Measurements from ENCODE around the gene MACO1. TPM values are rescaled to one million over a fixed set of nuclear protein-coding genes. Genes with fewer than 3 reads are reported as not detected.

The MACO1 gene
- total RNA-seq, 1 experiment from 2014 or later, result 9.6 TPM

DNA sequence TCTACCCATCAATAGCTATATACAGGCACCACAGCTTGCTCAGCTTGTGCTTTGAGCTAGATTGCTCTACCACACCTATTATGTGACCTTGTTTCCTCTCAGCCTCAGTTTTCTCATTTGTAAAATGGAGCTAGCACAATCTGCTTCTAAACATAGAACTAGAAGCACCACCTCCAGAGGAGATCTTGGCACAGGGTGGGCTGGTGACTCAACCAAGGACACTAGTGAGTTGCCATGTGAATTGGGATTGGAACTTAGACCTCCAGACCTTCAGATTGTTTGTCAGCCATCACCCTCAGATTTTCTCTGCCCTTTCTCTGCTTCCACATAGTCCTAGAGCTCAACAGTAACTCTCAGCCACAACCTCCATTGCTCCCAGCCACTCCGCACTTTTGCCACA is 3.0 kb upstream of the MACO1 start:
- Histone ChIP-seq H3K4me3 (no peak overlapping the region), H3F3A (ENCODE audit: insufficient read depth, low read depth) (peaks cover 22% of the 10 kb centered on the region; the same call in 1 of the 2 replicates), H3K27ac (no peak overlapping the region), H3K36me3 (ENCODE audit: low read depth) (no peaks in the 10 kb centered on the region), H3K4me2 (no peak overlapping the region), H3K9me3 (ENCODE audit: insufficient read depth, low read depth) (no peaks in the 10 kb centered on the region), H3K27me3 (ENCODE audit: insufficient read depth, low read depth) (no peaks in the 10 kb centered on the region), H2AFZ (no peak overlapping the region), H3K9me2 (ENCODE audit: insufficient read depth) (no peaks in the 10 kb centered on the region), H4K20me1 (ENCODE audit: insufficient read depth) (no peaks in the 10 kb centered on the region), H3K4me1 (replicated peaks; ENCODE audit: insufficient read depth) (peaks cover 31% of the 10 kb centered on the region), H3K79me2 (ENCODE audit: low read depth) (peaks cover 11% of the 10 kb centered on the region; the same call in 1 of the 2 replicates)
- ChIA-PET CTCF (no interaction called here), POLR2A (ENCODE audit: unreplicated experiment) (interaction anchor here (0.6 kb wide), 1 partner anchor 178 kb away, joined by 7 read pairs; no protein-coding TSS in a partner anchor)
- TF ChIP-seq, protein P1, sequence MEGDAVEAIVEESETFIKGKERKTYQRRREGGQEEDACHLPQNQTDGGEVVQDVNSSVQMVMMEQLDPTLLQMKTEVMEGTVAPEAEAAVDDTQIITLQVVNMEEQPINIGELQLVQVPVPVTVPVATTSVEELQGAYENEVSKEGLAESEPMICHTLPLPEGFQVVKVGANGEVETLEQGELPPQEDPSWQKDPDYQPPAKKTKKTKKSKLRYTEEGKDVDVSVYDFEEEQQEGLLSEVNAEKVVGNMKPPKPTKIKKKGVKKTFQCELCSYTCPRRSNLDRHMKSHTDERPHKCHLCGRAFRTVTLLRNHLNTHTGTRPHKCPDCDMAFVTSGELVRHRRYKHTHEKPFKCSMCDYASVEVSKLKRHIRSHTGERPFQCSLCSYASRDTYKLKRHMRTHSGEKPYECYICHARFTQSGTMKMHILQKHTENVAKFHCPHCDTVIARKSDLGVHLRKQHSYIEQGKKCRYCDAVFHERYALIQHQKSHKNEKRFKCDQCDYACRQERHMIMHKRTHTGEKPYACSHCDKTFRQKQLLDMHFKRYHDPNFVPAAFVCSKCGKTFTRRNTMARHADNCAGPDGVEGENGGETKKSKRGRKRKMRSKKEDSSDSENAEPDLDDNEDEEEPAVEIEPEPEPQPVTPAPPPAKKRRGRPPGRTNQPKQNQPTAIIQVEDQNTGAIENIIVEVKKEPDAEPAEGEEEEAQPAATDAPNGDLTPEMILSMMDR (conservative IDR thresholded peaks at IDR 0.05), result no peak
- intact Hi-C loops (cut with micrococcal nuclease; ENCODE audit: unreplicated experiment), result no loop called here
- BruUV-seq (replicated peaks), result no TSS peak
- DNase-seq, result no peak

DNA sequence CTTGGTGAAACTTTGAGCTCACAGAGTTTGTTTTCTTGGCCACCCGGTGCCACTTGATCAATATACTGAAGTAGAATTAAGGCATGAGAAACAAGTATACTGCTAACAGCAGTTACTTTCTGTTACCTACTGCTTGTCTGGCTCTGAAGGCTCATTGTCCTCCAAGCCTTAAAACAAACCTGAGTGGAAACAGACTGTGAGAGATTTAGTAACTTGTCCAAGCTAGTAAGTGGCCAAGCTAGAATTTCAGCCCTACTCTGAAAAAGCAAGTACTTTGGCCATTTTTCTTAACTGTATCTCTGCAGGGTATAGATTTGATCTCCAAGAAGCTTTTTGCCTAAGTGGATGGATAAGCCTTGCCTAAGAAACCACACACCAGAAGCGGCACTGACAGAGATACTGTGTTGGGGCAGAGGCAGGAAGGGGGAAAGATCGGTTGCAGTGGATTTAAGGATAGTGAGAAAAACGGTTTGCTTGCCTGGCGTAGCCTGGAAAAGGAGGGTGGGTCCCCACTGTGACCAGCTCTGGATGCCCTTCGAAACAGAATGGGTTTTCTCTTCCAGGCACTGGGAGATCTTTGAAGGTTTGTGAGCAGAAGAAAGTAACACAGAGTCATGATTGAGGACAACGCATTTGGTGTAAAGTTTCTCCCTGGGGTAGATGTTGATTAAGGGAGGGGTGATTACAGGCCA is 2.1 kb upstream of the MACO1 start:
- intact Hi-C loops (cut with micrococcal nuclease; ENCODE audit: unreplicated experiment), result no loop called here
- no TSS peak for BruUV-seq (replicated peaks)
- H3K27ac ChIP-seq, result no peak overlapping the region
- ChIA-PET POLR2A (ENCODE audit: unreplicated experiment) (no interaction called here), CTCF (interaction anchor here (0.6 to 0.7 kb wide), 2 partner anchors 13 to 51 kb away, joined by 4 to 7 read pairs; no protein-coding TSS in a partner anchor)
- no peaks in the 10 kb centered on the region for H3K27me3 ChIP-seq (ENCODE audit: insufficient read depth, low read depth)
- no peaks in the 10 kb centered on the region for H3K36me3 ChIP-seq (ENCODE audit: low read depth)
- H3K9me2 ChIP-seq (ENCODE audit: insufficient read depth), result no peaks in the 10 kb centered on the region
- no peaks in the 10 kb centered on the region for H3K9me3 ChIP-seq (ENCODE audit: insufficient read depth, low read depth)
- H3K79me2 ChIP-seq (ENCODE audit: low read depth), result peaks cover 19% of the 10 kb centered on the region
- no peaks in the 10 kb centered on the region for H4K20me1 ChIP-seq (ENCODE audit: insufficient read depth)
- peaks cover 31% of the 10 kb centered on the region for H3K4me1 ChIP-seq (replicated peaks; ENCODE audit: insufficient read depth)
- no peak overlapping the region for H3K4me3 ChIP-seq
- H2AFZ ChIP-seq, result no peak overlapping the region
- no peak for DNase-seq
- peaks cover 22% of the 10 kb centered on the region; the same call in 1 of the 2 replicates for H3F3A ChIP-seq (ENCODE audit: insufficient read depth, low read depth)
- no peak for TF ChIP-seq EZH2 (IDR thresholded peaks at IDR 0.05; ENCODE audit: low read depth)
- TF ChIP-seq, protein P1 (conservative IDR thresholded peaks at IDR 0.05), result no peak
- H3K4me2 ChIP-seq, result no peak overlapping the region

DNA sequence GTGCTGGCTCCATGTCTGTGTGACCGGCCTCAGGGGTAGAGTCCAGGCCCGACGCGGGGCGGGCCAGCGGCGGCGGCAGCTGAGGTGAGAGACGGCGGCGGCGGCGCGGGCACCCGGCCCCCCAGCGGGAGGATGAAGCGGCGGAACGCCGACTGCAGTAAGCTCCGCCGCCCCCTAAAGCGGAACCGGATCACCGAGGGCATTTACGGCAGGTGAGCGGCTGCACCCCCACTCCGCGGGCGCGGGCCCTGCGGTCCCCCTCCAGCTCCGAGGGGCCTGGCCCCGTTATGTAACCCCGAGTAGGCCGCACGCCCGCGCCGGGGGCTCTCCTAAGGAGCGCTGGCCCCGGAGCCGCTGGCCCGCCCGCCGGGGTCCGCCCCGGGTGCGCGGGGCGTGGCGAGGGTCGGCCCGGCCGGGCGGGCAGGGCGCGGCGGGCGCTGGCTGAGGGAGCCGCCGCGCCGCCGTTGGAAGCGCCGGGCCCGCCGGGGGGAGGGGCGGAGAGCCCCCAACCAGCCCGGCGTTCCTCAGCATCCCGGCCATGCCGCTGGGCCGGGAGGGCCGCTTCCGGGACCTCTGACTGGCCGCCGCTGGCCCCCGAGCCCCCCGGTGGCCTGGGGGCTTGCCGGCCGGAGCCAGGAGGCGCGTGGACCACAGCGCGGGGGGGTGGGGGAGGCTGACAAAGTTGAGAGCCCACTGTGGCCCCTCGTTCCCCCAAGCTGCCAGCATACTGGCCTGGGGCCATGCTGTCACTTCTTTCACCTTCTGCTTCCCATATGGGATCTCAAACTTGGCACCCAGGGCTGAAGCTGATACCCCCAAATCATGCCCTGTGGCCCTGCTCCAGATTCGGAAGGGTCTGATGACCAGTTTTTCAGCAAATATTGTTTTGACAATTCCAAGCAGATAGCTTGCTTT is 527 bp downstream of the MACO1 start:
- CTCF ChIA-PET, result interaction anchor here (0.7 kb wide), 1 partner anchor 74 kb away, joined by 6 read pairs; no protein-coding TSS in a partner anchor
- peak overlapping the region; percentile 73 for H2AFZ ChIP-seq
- POLR2A ChIA-PET (ENCODE audit: unreplicated experiment), result interaction anchor here (0.6 kb wide), 1 partner anchor 107 kb away, joined by 3 read pairs; no protein-coding TSS in a partner anchor

More for the DNA sequence above, 527 bp downstream of the MACO1 start:
- H3K4me2 ChIP-seq, result peak overlapping the region; percentile 87
- no peaks in the 10 kb centered on the region for H3K36me3 ChIP-seq (ENCODE audit: low read depth)
- H3K9me3 ChIP-seq (ENCODE audit: insufficient read depth, low read depth), result no peaks in the 10 kb centered on the region
- no peak overlapping the region for H3K27ac ChIP-seq
- peaks cover 5% of the 10 kb centered on the region; the same call in 1 of the 2 replicates for H3F3A ChIP-seq (ENCODE audit: insufficient read depth, low read depth)
- no peaks in the 10 kb centered on the region for H3K27me3 ChIP-seq (ENCODE audit: insufficient read depth, low read depth)
- peaks cover 19% of the 10 kb centered on the region for H3K79me2 ChIP-seq (ENCODE audit: low read depth)
- H3K4me1 ChIP-seq (replicated peaks; ENCODE audit: insufficient read depth), result peaks cover 18% of the 10 kb centered on the region; the same call in 1 of the 2 replicates
- peak overlapping the region; percentile 85 for H3K4me3 ChIP-seq
- no peaks in the 10 kb centered on the region for H4K20me1 ChIP-seq (ENCODE audit: insufficient read depth)
- BruUV-seq (replicated peaks), result no TSS peak
- no peak for TF ChIP-seq EZH2 (IDR thresholded peaks at IDR 0.05; ENCODE audit: low read depth)
- TF ChIP-seq, protein P1 (conservative IDR thresholded peaks at IDR 0.05), result no peak
- no peak for DNase-seq
- intact Hi-C loops (cut with micrococcal nuclease; ENCODE audit: unreplicated experiment), result no loop called here
- H3K9me2 ChIP-seq (ENCODE audit: insufficient read depth), result no peaks in the 10 kb centered on the region

All from PC-9 (cell line).